Glomerular visceral epithelial cell (primary cell): ENCODE measurements around the gene NUDT9.
"Not testable (repeated sequence)": the region's sequence is repeated elsewhere in the genome, so short reads cannot be mapped to it uniquely, and the experiment has no call there.

Source experiments
- DNase-seq: peaks from one replicate; pipeline ENCODE4 v3.0.0-alpha.2; 2016; ENCODE audit errors: extremely low spot score

NUDT9 gene

GRCh38 chr4:87422104-87423052 lies at the start of gene NUDT9:
Gene NUDT9, plus strand, starts transcription at chr4:87422573. Its CDS starts 333 bp downstream, at chr4:87422906.
- DNase-seq, result peak; percentile 95

- DNase-seq, result peak; percentile 61
These were observed 46.6 kb upstream of the NUDT9 start for GRCh38 chr4:87375719-87376291.

- no peak for DNase-seq
These were observed 44.6 kb upstream of the NUDT9 start for GRCh38 chr4:87377816-87378215.

- no peak for DNase-seq
These were observed 40.3 kb upstream of the NUDT9 start for GRCh38 chr4:87382116-87382515.

- DNase-seq, result no peak
These were observed 39.4 kb upstream of the NUDT9 start for GRCh38 chr4:87382931-87383330.

GRCh38 chr4:87384466-87385132 lies 37.8 kb upstream of the NUDT9 start:
- not testable (repeated sequence) for DNase-seq

- DNase-seq, result no peak
These were observed 35.1 kb upstream of the NUDT9 start for GRCh38 chr4:87387237-87387636.

- no peak for DNase-seq
These were observed 33.5 kb upstream of the NUDT9 start for GRCh38 chr4:87388901-87389300.

GRCh38 chr4:87390055-87390454 lies 32.3 kb upstream of the NUDT9 start:
- DNase-seq, result not testable (repeated sequence)

GRCh38 chr4:87390551-87390890 lies 31.9 kb upstream of the NUDT9 start:
- no peak for DNase-seq

- DNase-seq, result peak; percentile 94
These were observed 31.3 kb upstream of the NUDT9 start, which contains the start of gene HSD17B11 for GRCh38 chr4:87390891-87391575. Gene HSD17B11, minus strand, starts transcription at chr4:87391188. Its CDS starts 118 bp downstream, at chr4:87391070.

GRCh38 chr4:87391576-87392054 lies 30.8 kb upstream of the NUDT9 start:
- no peak for DNase-seq

- DNase-seq, result no peak
These were observed 30.2 kb upstream of the NUDT9 start for GRCh38 chr4:87392183-87392582.

- not testable (repeated sequence) for DNase-seq
These were observed 27.3 kb upstream of the NUDT9 start for GRCh38 chr4:87395073-87395472.

- not testable (repeated sequence) for DNase-seq
These were observed 26.5 kb upstream of the NUDT9 start for GRCh38 chr4:87395851-87396250.

GRCh38 chr4:87399148-87399547 lies 23.2 kb upstream of the NUDT9 start:
- DNase-seq, result no peak

GRCh38 chr4:87399954-87400353 lies 22.4 kb upstream of the NUDT9 start:
- no peak for DNase-seq

- not testable (repeated sequence) for DNase-seq
These were observed 18.6 kb upstream of the NUDT9 start for GRCh38 chr4:87403732-87404131.

- no peak for DNase-seq
These were observed 17.1 kb upstream of the NUDT9 start for GRCh38 chr4:87405211-87405820.

- no peak for DNase-seq
These were observed 15.9 kb upstream of the NUDT9 start for GRCh38 chr4:87406462-87406861.

GRCh38 chr4:87406902-87407301 lies 15.5 kb upstream of the NUDT9 start:
- DNase-seq, result not testable (repeated sequence)
